ENCODE measurements around the gene EP400.

DNA sequence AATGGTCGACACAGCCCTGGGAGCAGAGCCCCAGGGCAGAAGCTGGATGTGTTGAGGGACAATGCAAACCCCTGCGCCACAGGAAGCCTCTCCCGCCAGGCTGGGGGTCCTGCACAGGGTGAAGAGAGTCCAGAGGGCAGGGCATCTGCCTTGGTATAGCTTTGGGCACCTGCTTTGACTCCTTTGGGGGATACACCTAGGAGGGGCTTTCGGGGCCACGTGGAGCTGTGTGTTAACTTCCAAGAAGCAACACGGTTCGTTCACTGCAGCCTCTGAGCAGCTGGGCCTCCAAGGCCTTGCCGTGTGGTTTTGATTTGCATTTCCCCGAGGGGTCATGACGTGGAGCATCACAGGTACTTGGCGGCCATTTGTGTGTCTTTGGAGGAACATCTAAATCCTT, 26.5 kb upstream of the EP400 start:
- TF ChIP-seq USF2 (IDR thresholded peaks at IDR 0.05; ENCODE audit: low read depth, low read length) (no peak), USF2 (CRISPR knock-in tag; IDR thresholded peaks at IDR 0.05; ENCODE audit: borderline replicate concordance) (no peak), FOXC1 (CRISPR knock-in tag; IDR thresholded peaks at IDR 0.05; ENCODE audit: borderline replicate concordance) (no peak), ARNT (IDR thresholded peaks at IDR 0.05) (no peak), ZMYM2 (CRISPR knock-in tag; IDR thresholded peaks at IDR 0.05) (no peak)
